H7 (cell line): ENCODE data around the gene LCN2. TPM values are rescaled to one million over a fixed set of nuclear protein-coding genes. Genes with fewer than 3 reads are reported as not detected.
A peak's percentile ranks its signal among the peaks of the same experiment; 100 is the strongest.
"Not testable (repeated sequence)": the region's sequence is repeated elsewhere in the genome, so short reads cannot be mapped to it uniquely, and the experiment has no call there.

Experiments used
- DNase-seq: peaks from one replicate; pipeline ENCODE4 v3.0.0; 2012
- H3K27me3 ChIP-seq: 2 replicates; pipeline ENCODE4 v1.6.0; 2011; ENCODE audit warnings: mild to moderate bottlenecking, low read length; ENCODE audit not compliant: control insufficient read depth, insufficient read depth
- H3K36me3 ChIP-seq: replicated peaks from 2 replicates; pipeline ENCODE4 v1.5.1; 2011; ENCODE audit warnings: low read length; ENCODE audit not compliant: control insufficient read depth, insufficient read depth
- H3K4me3 ChIP-seq: 2 replicates; pipeline ENCODE4 v1.5.1; 2011; ENCODE audit warnings: low read depth, mild to moderate bottlenecking, control low read depth, low read length, moderate library complexity; ENCODE audit not compliant: insufficient read depth
- total RNA-seq: library from RNA; depleted of rRNA; stranded (reverse); fragments of >200 nt; shearing (Covaris generic); gene quantifications from 2 replicates; pipeline ENCODE4 v1.2.3, GENCODE V29; 2014

The LCN2 gene
- total RNA-seq, 1 experiment from 2014 or later: not detected

- Histone ChIP-seq H3K27me3 (no peaks in the 10 kb centered on the region), H3K4me3 (no peak overlapping the region), H3K36me3 (peaks cover 20% of the 10 kb centered on the region)
- peak; percentile 33 for DNase-seq
Observed at GRCh38 chr9:128120741-128121465, 28.4 kb upstream of the LCN2 start.

- Histone ChIP-seq H3K36me3 (peaks cover 20% of the 10 kb centered on the region), H3K4me3 (no peak overlapping the region), H3K27me3 (no peaks in the 10 kb centered on the region)
- no peak for DNase-seq
Observed at GRCh38 chr9:128121466-128121810, 27.8 kb upstream of the LCN2 start.

GRCh38 chr9:128121924-128122808 lies 27.1 kb upstream of the LCN2 start:
- DNase-seq: peak; percentile 22
- Histone ChIP-seq H3K4me3 (no peak overlapping the region), H3K27me3 (no peaks in the 10 kb centered on the region)

GRCh38 chr9:128122809-128123175 lies 26.5 kb upstream of the LCN2 start:
- Histone ChIP-seq H3K27me3 (no peaks in the 10 kb centered on the region), H3K36me3 (peaks cover 20% of the 10 kb centered on the region), H3K4me3 (no peak overlapping the region)
- DNase-seq: no peak

More at GRCh38 chr9:128121924-128122808, 27.1 kb upstream of the LCN2 start:
- peaks cover 20% of the 10 kb centered on the region for H3K36me3 ChIP-seq

GRCh38 chr9:128123451-128124080 lies 25.7 kb upstream of the LCN2 start:
- Histone ChIP-seq H3K4me3 (no peak overlapping the region), H3K27me3 (peaks cover 2% of the 10 kb centered on the region), H3K36me3 (peaks cover 20% of the 10 kb centered on the region)
- peak; percentile 13 for DNase-seq

- H3K4me3 ChIP-seq: no peak overlapping the region
- peak; percentile 9 for DNase-seq
- H3K27me3 ChIP-seq: peaks cover 6% of the 10 kb centered on the region
- peaks cover 20% of the 10 kb centered on the region for H3K36me3 ChIP-seq
Observed at GRCh38 chr9:128124451-128124850, 24.8 kb upstream of the LCN2 start.

GRCh38 chr9:128124873-128125579 lies 24.2 kb upstream of the LCN2 start:
- H3K36me3 ChIP-seq: peaks cover 20% of the 10 kb centered on the region
- H3K27me3 ChIP-seq: peaks cover 6% of the 10 kb centered on the region
- no peak overlapping the region for H3K4me3 ChIP-seq
- peak; percentile 88 for DNase-seq

- Histone ChIP-seq H3K4me3 (no peak overlapping the region), H3K36me3 (peaks cover 20% of the 10 kb centered on the region), H3K27me3 (peaks cover 6% of the 10 kb centered on the region)
- peak; percentile 26 for DNase-seq
Observed at GRCh38 chr9:128125580-128126354, 23.5 kb upstream of the LCN2 start.

GRCh38 chr9:128127568-128127989 lies 21.7 kb upstream of the LCN2 start, which contains the start of gene PTGES2:
TSS of gene PTGES2 (minus strand) at chr9:128127729. CDS start at chr9:128127717, 12 bp downstream.
- peak; percentile 89 for DNase-seq
- peaks cover 6% of the 10 kb centered on the region for H3K27me3 ChIP-seq
- H3K4me3 ChIP-seq: peak within 1 kb of the TSS; percentile 71
- peaks cover 12% of the 10 kb centered on the region for H3K36me3 ChIP-seq

GRCh38 chr9:128127990-128128835 lies 21.0 kb upstream of the LCN2 start:
- Histone ChIP-seq H3K4me3 (peak overlapping the region; percentile 71), H3K36me3 (peaks cover 9% of the 10 kb centered on the region), H3K27me3 (peaks cover 6% of the 10 kb centered on the region)
- DNase-seq: peak; percentile 98

- peak; percentile 43 for DNase-seq
Observed at GRCh38 chr9:128128836-128129590, 20.2 kb upstream of the LCN2 start.

GRCh38 chr9:128129976-128130590 lies 19.2 kb upstream of the LCN2 start:
- DNase-seq, H3K27me3 ChIP-seq, H3K36me3 ChIP-seq, H3K4me3 ChIP-seq: not testable (repeated sequence)

More at GRCh38 chr9:128128836-128129590, 20.2 kb upstream of the LCN2 start:
- H3K4me3 ChIP-seq: peak overlapping the region; percentile 71
- peaks cover 7% of the 10 kb centered on the region for H3K36me3 ChIP-seq
- H3K27me3 ChIP-seq: peaks cover 6% of the 10 kb centered on the region
